K562 (cell line): Measurements from ENCODE around the gene GRIN1. TPM values are rescaled to one million over a fixed set of nuclear protein-coding genes. Genes with fewer than 3 reads are reported as not detected.

Source experiments
- ATAC-seq: fragments of 200-7000 bp; cut with Tn5 transposase; 3 replicates; pipeline ENCODE4 v1.9.1; 2020; ENCODE audit warnings: moderate library complexity
- BruUV-seq: library from RNA; stranded (reverse); fragments of 400-500 nt; replicated peaks from 2 replicates; lab custom pipeline; 2021; lab: Mats Ljungman, UMichigan
- CTCF ChIA-PET: fragments of 300-600 bp; formaldehyde crosslinking; extraction: SDS; loops from one replicate; lab custom pipeline; 2021; ENCODE audit warnings: low intra/inter-chr PET ratio; lab: Yijun Ruan, JAX
- POLR2A ChIA-PET: fragments of 300-600, 350-650 bp; sonication (Branson Sonifier 250); formaldehyde crosslinking; extraction: SDS; loops from one replicate; lab custom pipeline; 2021; ENCODE audit warnings: antibody characterized with exemption, inconsistent platforms; lab: Yijun Ruan, JAX
- DNase-seq, 4 experiments: peaks; one replicate each; pipeline versions ENCODE4 v3.0.0 to v3.0.0-alpha.2; 2011 to 2018; ENCODE audit warnings: low spot score in 3 of 4, mixed read lengths in 3 of 4; ENCODE audit errors: extremely low read depth in 1 of 4
- FAIRE-seq: peaks from 2 replicates; lab custom pipeline; 2011; peaks lifted over from hg19 to GRCh38; lab: Jason Lieb, UNC
- H2AFZ ChIP-seq: 2 replicates; pipeline ENCODE4 v1.6.0; 2011; ENCODE audit warnings: low read depth, low read length, control low read depth, inconsistent platforms
- H3K27ac ChIP-seq: fragments of 200-600 bp; 3 replicates; pipeline ENCODE4 v1.8.0; 2011; ENCODE audit warnings: low read depth, mild to moderate bottlenecking, control low read depth, inconsistent platforms, low read length, moderate library complexity, mixed read lengths; ENCODE audit errors: extremely low read depth
- H3K27me3 ChIP-seq, 2 experiments: fragments of 300-600 bp in 1 of 2; 2 replicates in 1 of 2; 3 replicates in 1 of 2; pipeline versions ENCODE4 v1.6.0 to v1.8.0; 2011; ENCODE audit warnings: inconsistent platforms in 2 of 2, low read length in 2 of 2, mild to moderate bottlenecking in 1 of 2, mixed read lengths in 1 of 2, moderate library complexity in 1 of 2; ENCODE audit not compliant: control insufficient read depth in 2 of 2, insufficient read depth in 2 of 2
- H3K36me3 ChIP-seq: fragments of 300-600 bp; 3 replicates; pipeline ENCODE4 v1.8.0; 2011; ENCODE audit warnings: mild to moderate bottlenecking, low read length, inconsistent platforms; ENCODE audit not compliant: control insufficient read depth, insufficient read depth
- H3K4me1 ChIP-seq, 2 experiments: fragments of 200-600 bp in 1 of 2; replicated peaks in 1 of 2; 2 replicates in 1 of 2; 3 replicates in 1 of 2; pipeline versions ENCODE4 v1.5.1 to v1.8.0; 2011; ENCODE audit warnings: inconsistent platforms in 2 of 2, low read length in 2 of 2, mild to moderate bottlenecking in 1 of 2, mixed read lengths in 1 of 2, moderate library complexity in 1 of 2; ENCODE audit not compliant: control insufficient read depth in 2 of 2, insufficient read depth in 2 of 2
- H3K4me2 ChIP-seq: 2 replicates; pipeline ENCODE4 v1.6.1; 2011; ENCODE audit warnings: low read length, control low read depth, inconsistent platforms, mixed read lengths; ENCODE audit not compliant: insufficient read depth
- H3K4me3 ChIP-seq: fragments of 200-600 bp; sonication (generic), shearing (Covaris generic); 2 replicates; pipeline ENCODE4 v1.5.1; 2016; ENCODE audit warnings: control low read depth, inconsistent platforms
- H3K79me2 ChIP-seq: fragments of 200-600 bp; 3 replicates; pipeline ENCODE4 v1.8.0; 2011; ENCODE audit warnings: low read length, inconsistent platforms; ENCODE audit not compliant: control insufficient read depth, insufficient read depth
- H3K9ac ChIP-seq, 2 experiments: 2 replicates each; pipeline versions ENCODE4 v1.6.0 to v1.6.1; 2011; ENCODE audit warnings: low read depth in 2 of 2, low read length in 2 of 2, control low read depth in 1 of 2, inconsistent platforms in 1 of 2, mild to moderate bottlenecking in 1 of 2, mixed read lengths in 1 of 2; ENCODE audit not compliant: insufficient read depth in 1 of 2
- H3K9me1 ChIP-seq: one replicate; pipeline ENCODE4 v1.6.0; 2011; ENCODE audit warnings: inconsistent platforms, mild to moderate bottlenecking, low read length, moderate library complexity; ENCODE audit not compliant: control insufficient read depth, insufficient read depth
- H3K9me3 ChIP-seq: replicated peaks from 2 replicates; pipeline ENCODE4 v1.5.1; 2011; ENCODE audit warnings: low read depth, low read length, inconsistent platforms; ENCODE audit not compliant: control insufficient read depth, insufficient read depth
- H4K20me1 ChIP-seq: replicated peaks from 2 replicates; pipeline ENCODE4 v1.6.1; 2011; ENCODE audit warnings: low read length, inconsistent platforms, mixed read lengths; ENCODE audit not compliant: control insufficient read depth, insufficient read depth
- FIP1L1 ChIP-seq: fragments of 200-400 bp; formaldehyde crosslinking; IDR thresholded peaks from 2 replicates; pipeline ENCODE4 v1.6.1; 2018; ENCODE audit warnings: mild to moderate bottlenecking, low read depth, low read length; ENCODE audit not compliant: poor library complexity, severe bottlenecking
- MEIS2 ChIP-seq: fragments of 450-650 bp; IDR thresholded peaks from 2 replicates; pipeline ENCODE4 v1.6.1; 2014; ENCODE audit warnings: mild to moderate bottlenecking; ENCODE audit not compliant: partially characterized antibody
- POLR2G ChIP-seq: fragments of 200-400 bp; formaldehyde crosslinking; IDR thresholded peaks from 2 replicates; pipeline ENCODE4 v1.6.1; 2017; ENCODE audit warnings: low read depth, mild to moderate bottlenecking, antibody characterized with exemption, low read length, moderate library complexity
- ZC3H4 ChIP-seq: sonication (generic); formaldehyde crosslinking; IDR thresholded peaks from 2 replicates; pipeline ENCODE4 v1.9.0; 2021; ENCODE audit warnings: missing genetic modification reagents, borderline replicate concordance
- ZNF583 ChIP-seq: fragments of 250-450 bp; sonication (Bioruptor Pico); IDR thresholded peaks from 2 replicates; pipeline ENCODE4 v1.4.0; 2020
- WGBS: fragments of 100-300 bp; shearing (Covaris generic); methylation state at CpG from one replicate; pipeline ENCODE4 v1.1.6; 2016; ENCODE audit warnings: low coverage, mixed read lengths; ENCODE audit not compliant: insufficient coverage; ENCODE audit errors: missing lambda C conversion rate; 5-methylcytosine and 5-hydroxymethylcytosine counted together
- in situ Hi-C: fragments of 300-500 bp; cut with MboI; formaldehyde crosslinking; loops from 4 replicates; pipeline ENCODE4 v1.15.0; 2018; ENCODE audit warnings: inconsistent platforms, mixed read lengths
- intact Hi-C: fragments of 100-400 bp; cut with micrococcal nuclease; formaldehyde crosslinking; loops from 2 replicates; pipeline ENCODE4 v1.14.2; 2022
- polyA plus RNA-seq, 8 experiments: library from polyadenylated mRNA; depleted of rRNA in 4 of 8; stranded (reverse) in 5 of 8; unstranded in 3 of 8; fragments of >200 nt; fragmentation: Nextera tagmentation in 2 of 8; fragmentation: Illumina TruSeq in 1 of 8; extraction: Ambion mirVana in 2 of 8; extraction: Trizol in 1 of 8; gene quantifications; 2 replicates each; pipeline versions ENCODE4 v1.2.1 to v1.2.3, GENCODE V29; 2011 to 2014; ENCODE audit warnings: inconsistent platforms in 1 of 8, missing spikeins in 1 of 8
- total RNA-seq, 7 experiments: library from RNA; depleted of rRNA in 6 of 7; stranded (reverse); fragments of >200 nt in 6 of 7; fragmentation: Illumina TruSeq in 2 of 7; extraction: Trizol in 2 of 7; gene quantifications; 2 replicates each; pipeline versions ENCODE4 v1.2.1 to v1.2.3, GENCODE V29; 2011 to 2021; ENCODE audit warnings: low replicate concordance in 1 of 7
- TF ChIP-seq, protein P1 (sequence below), 3 experiments: IDR thresholded peaks in 2 of 3; conservative IDR thresholded peaks in 1 of 3; 2 replicates each; pipeline ENCODE4 v1.5.1; 2011 to 2012; ENCODE audit warnings: low read length in 3 of 3, mild to moderate bottlenecking in 3 of 3, control low read depth in 2 of 3, improper control_type of control experiment in 1 of 3, inconsistent platforms in 1 of 3, low read depth in 1 of 3, mixed read lengths in 1 of 3, moderate library complexity in 1 of 3; ENCODE audit not compliant: insufficient read depth in 2 of 3
- TF ChIP-seq, protein P2 (sequence below): sonication (generic); formaldehyde crosslinking; IDR thresholded peaks from 2 replicates; pipeline ENCODE4 v1.8.0; 2023; ENCODE audit warnings: mild to moderate bottlenecking, missing genetic modification reagents
- TF ChIP-seq, protein P3 (sequence below), 3 experiments: fragments of 200-800 bp in 1 of 3; sonication (Bioruptor generic) in 1 of 3; sonication (generic) in 1 of 3; formaldehyde crosslinking in 1 of 3; IDR thresholded peaks; 2 replicates each; pipeline versions ENCODE4 v1.6.1 to v1.8.0; 2016 to 2022; ENCODE audit warnings: mild to moderate bottlenecking in 2 of 3, missing compliant biosample characterization in 2 of 3, missing genetic modification characterization in 2 of 3, missing genetic modification reagents in 1 of 3

GRIN1 gene
- total and polyA plus RNA-seq, 9 of the 15 experiments (the other 6 are each of a cell fraction or from before 2014, with no cell fraction given), result 0.03 to 0.35 (median 0.16) TPM; not detected in 6

DNA sequence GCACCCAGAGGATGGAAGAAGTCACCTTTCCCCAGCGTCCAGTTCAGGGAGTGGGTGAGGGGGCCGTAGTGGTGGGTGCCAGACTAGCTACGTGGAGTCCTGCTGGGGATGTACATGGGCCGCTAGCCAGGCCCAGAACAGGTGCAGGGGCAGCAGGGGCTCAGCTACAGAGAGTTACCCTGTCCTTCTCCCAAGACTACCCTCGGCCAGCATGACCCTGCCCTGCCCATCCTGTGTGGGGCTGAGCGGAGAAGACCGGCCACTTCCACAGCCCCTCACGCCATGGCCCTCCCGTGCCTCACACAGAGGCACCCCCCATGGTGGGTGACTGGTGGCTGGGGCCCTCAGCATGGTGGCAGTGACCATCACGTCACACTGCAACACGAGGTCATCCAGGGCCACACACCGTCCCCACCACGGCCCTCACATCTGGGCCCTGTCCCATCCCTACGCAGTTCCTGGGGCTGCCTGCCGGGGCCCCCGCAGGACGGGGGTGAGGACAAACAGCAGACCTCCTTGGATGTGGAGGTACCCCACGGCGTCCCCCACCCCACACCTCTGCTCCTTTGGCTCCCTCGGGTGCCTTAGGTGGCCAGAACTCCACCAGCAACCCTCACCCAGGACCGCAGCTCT is 23.4 kb upstream of the GRIN1 start:
- Histone ChIP-seq H3K27ac (no peak overlapping the region; the same call in 2 of the 3 replicates), H2AFZ (peak overlapping the region; percentile 94), H3K4me1 (peaks cover 18 to 64% of the 10 kb centered on the region in 2 experiments), H3K36me3 (peaks cover 31% of the 10 kb centered on the region; the same call in 2 of the 3 replicates), H3K9me1 (no peaks in the 10 kb centered on the region), H3K9me3 (no peaks in the 10 kb centered on the region), H3K4me3 (peak overlapping the region; percentile 72; the same call in 1 of the 2 replicates), H3K27me3 (no peaks in the 10 kb centered on the region), H3K79me2 (peaks cover 27% of the 10 kb centered on the region), H3K9ac (peak overlapping the region; percentile 61 to 90; a peak in 3 of 4 replicates), H3K4me2 (peak overlapping the region; percentile 61), H4K20me1 (no peaks in the 10 kb centered on the region)
- ChIA-PET POLR2A (interaction anchor here (0.6 to 1.0 kb wide), 3 partner anchors 8 to 35 kb away, joined by 3 to 4 read pairs (median 4); no protein-coding TSS in a partner anchor), CTCF (no interaction called here)
- peak in 2 of 4 experiments; percentile 19 to 35 for DNase-seq
- no peak for FAIRE-seq
- in situ Hi-C loops (no loop called here), intact Hi-C loops (loop anchor here (5.0 kb wide), 1 partner anchor 63 kb away; the partner anchor contains the start of gene ENTPD2)
- ATAC-seq, result peak; percentile 11; the same call in 1 of the 3 replicates
- 79% methylated on average over 16 of the region's 21 CpGs for WGBS
- BruUV-seq, result no TSS peak
- TF ChIP-seq, protein P1, sequence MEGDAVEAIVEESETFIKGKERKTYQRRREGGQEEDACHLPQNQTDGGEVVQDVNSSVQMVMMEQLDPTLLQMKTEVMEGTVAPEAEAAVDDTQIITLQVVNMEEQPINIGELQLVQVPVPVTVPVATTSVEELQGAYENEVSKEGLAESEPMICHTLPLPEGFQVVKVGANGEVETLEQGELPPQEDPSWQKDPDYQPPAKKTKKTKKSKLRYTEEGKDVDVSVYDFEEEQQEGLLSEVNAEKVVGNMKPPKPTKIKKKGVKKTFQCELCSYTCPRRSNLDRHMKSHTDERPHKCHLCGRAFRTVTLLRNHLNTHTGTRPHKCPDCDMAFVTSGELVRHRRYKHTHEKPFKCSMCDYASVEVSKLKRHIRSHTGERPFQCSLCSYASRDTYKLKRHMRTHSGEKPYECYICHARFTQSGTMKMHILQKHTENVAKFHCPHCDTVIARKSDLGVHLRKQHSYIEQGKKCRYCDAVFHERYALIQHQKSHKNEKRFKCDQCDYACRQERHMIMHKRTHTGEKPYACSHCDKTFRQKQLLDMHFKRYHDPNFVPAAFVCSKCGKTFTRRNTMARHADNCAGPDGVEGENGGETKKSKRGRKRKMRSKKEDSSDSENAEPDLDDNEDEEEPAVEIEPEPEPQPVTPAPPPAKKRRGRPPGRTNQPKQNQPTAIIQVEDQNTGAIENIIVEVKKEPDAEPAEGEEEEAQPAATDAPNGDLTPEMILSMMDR (IDR thresholded peaks at IDR 0.05 in 2 of 3, conservative IDR thresholded peaks at IDR 0.05 in 1 of 3; ENCODE audit: insufficient read depth in 2 of 3, low read depth in 1 of 3, low read length in 3 of 3), result 0 out of 6 replicates have a peak, but pooled peaks of 1 of the 3 experiments have one; percentile 4
- TF ChIP-seq ZNF583 (0 out of 2 replicates have a peak, but pooled peaks have one; percentile 15), ZC3H4 (CRISPR knock-in tag) (no peak), MEIS2 (no peak), FIP1L1 (peak; percentile 34), POLR2G (peak; percentile 31)
- TF ChIP-seq, protein P2, sequence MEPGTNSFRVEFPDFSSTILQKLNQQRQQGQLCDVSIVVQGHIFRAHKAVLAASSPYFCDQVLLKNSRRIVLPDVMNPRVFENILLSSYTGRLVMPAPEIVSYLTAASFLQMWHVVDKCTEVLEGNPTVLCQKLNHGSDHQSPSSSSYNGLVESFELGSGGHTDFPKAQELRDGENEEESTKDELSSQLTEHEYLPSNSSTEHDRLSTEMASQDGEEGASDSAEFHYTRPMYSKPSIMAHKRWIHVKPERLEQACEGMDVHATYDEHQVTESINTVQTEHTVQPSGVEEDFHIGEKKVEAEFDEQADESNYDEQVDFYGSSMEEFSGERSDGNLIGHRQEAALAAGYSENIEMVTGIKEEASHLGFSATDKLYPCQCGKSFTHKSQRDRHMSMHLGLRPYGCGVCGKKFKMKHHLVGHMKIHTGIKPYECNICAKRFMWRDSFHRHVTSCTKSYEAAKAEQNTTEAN (CRISPR knock-in tag), result no peak
- TF ChIP-seq, protein P3, sequence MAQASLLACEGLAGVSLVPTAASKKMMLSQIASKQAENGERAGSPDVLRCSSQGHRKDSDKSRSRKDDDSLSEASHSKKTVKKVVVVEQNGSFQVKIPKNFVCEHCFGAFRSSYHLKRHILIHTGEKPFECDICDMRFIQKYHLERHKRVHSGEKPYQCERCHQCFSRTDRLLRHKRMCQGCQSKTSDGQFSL (CRISPR knock-in tag; IDR thresholded peaks at IDR 0.05), result 0 out of 2 replicates have a peak, but pooled peaks have one; percentile 18
- TF ChIP-seq, protein P3 (tag; IDR thresholded peaks at IDR 0.05), result no peak
